Endodermal cell (in vitro differentiated cells): Measurements from ENCODE around the gene SIPA1L2. TPM values are rescaled to one million over a fixed set of nuclear protein-coding genes. Genes with fewer than 3 reads are reported as not detected.

Source experiments
- DNase-seq: peaks from one replicate; pipeline ENCODE4 v3.0.0-alpha.2; 2017
- H3K27ac ChIP-seq: 2 replicates; pipeline ENCODE4 v1.5.1; 2013; ENCODE audit warnings: mild to moderate bottlenecking, low read depth, low read length, moderate library complexity
- H3K27me3 ChIP-seq: 2 replicates; pipeline ENCODE4 v1.6.1; 2013; ENCODE audit warnings: mild to moderate bottlenecking, low read length, moderate library complexity; ENCODE audit not compliant: insufficient read depth, control insufficient read depth, poor library complexity, severe bottlenecking
- H3K36me3 ChIP-seq: 2 replicates; pipeline ENCODE4 v1.7.0; 2013; ENCODE audit warnings: mild to moderate bottlenecking, low read length, moderate library complexity; ENCODE audit not compliant: control insufficient read depth, insufficient read depth
- H3K4me1 ChIP-seq: one replicate; pipeline ENCODE4 v1.7.0; 2013; ENCODE audit warnings: low read length; ENCODE audit not compliant: control insufficient read depth, insufficient read depth
- H3K4me3 ChIP-seq: 2 replicates; pipeline ENCODE4 v1.5.1; 2013; ENCODE audit warnings: mild to moderate bottlenecking, low read length, moderate library complexity
- H3K9ac ChIP-seq: 2 replicates; pipeline ENCODE4 v1.6.1; 2013; ENCODE audit warnings: mild to moderate bottlenecking, low read length, moderate library complexity; ENCODE audit not compliant: poor library complexity, severe bottlenecking; ENCODE audit errors: extremely low read depth
- H3K9me3 ChIP-seq: 2 replicates; pipeline ENCODE4 v1.6.1; 2013; ENCODE audit warnings: mild to moderate bottlenecking, low read length, moderate library complexity; ENCODE audit not compliant: control insufficient read depth
- H3K27ac Mint-ChIP-seq: 2 replicates; pipeline ENCODE4 v1.8.0; 2020; ENCODE audit warnings: mixed read lengths
- H3K27me3 Mint-ChIP-seq: 2 replicates; pipeline ENCODE4 v1.8.0; 2021; ENCODE audit warnings: mild to moderate bottlenecking, mixed read lengths; ENCODE audit not compliant: insufficient read depth
- H3K36me3 Mint-ChIP-seq: 2 replicates; pipeline ENCODE4 v1.8.0; 2020; ENCODE audit warnings: low read depth, mixed read lengths
- H3K4me1 Mint-ChIP-seq: 2 replicates; pipeline ENCODE4 v1.8.0; 2020; ENCODE audit warnings: mixed read lengths
- H3K4me3 Mint-ChIP-seq: 2 replicates; pipeline ENCODE4 v1.8.0; 2020; ENCODE audit warnings: mild to moderate bottlenecking, moderate library complexity, mixed read lengths
- H3K9me3 Mint-ChIP-seq: 2 replicates; pipeline ENCODE4 v1.8.0; 2020; ENCODE audit warnings: mild to moderate bottlenecking, mixed read lengths
- WGBS, 2 experiments: methylation state at CpG; one replicate each; pipeline versions ENCODE4 v1.1.5 to v1.1.7; 2013; ENCODE audit warnings: missing lambda C conversion rate in 2 of 2, mixed read lengths in 1 of 2; ENCODE audit not compliant: insufficient coverage in 1 of 2, insufficient read length in 1 of 2; 5-methylcytosine and 5-hydroxymethylcytosine counted together
- total RNA-seq, 2 donors: library from RNA; stranded (reverse); fragmentation: NEBNext Ultra II Directional in 1 of 2; extraction: Animal tissue kit (Norgen Biotek cat#: 25700) in 1 of 2; gene quantifications; 2 replicates in 1 of 2; 3 replicates in 1 of 2; pipeline ENCODE4 v1.2.1, GENCODE V29; 2021
- TF ChIP-seq, protein P1 (sequence below): fragments of 200-600 bp; sonication (generic); conservative IDR thresholded peaks from 2 replicates; pipeline ENCODE4 v1.5.0; 2021; ENCODE audit warnings: antibody characterized with exemption, mild to moderate bottlenecking

SIPA1L2 gene
- total RNA-seq, 2 donors from 2014 or later, result 34.7 to 41.5 TPM

DNA sequence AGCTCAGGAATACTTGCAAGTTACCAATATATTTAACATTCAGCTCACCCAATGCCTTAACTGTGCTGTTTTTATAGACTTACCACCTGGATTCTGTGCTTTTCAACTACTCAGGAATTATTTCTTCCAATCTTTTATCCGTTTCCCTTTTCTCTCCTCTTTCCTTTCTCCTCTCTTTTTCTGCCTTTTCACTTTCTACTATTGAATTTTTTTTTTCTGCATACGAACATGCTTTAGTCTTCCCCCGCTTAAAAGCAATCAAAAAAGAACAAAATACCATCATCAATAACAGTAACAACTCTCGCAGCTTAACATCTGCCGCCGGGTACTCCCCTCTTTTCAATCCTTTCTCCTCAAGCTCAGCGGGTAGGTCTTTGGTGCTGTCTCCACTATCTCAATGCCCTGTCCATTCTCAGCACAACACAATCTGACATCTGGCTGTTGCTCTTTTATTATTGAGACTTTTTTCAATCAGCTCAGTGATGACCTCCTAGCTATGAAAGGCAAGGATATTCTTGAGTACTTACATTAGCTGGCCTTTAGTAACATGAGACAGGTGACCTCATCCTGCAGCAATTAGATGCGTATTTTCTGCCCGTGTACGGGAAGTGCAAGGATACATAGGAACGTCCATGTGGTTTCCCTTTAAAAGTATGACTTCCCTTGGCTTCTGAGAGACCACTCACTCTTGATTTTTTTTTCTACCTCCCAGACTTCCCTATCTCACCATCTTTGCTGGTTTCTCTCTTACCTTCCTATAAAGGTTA is 40.2 kb upstream of the SIPA1L2 start:
- H3K9ac ChIP-seq, result no peak overlapping the region
- H3K27ac ChIP-seq, result no peak overlapping the region
- TF ChIP-seq, protein P1, sequence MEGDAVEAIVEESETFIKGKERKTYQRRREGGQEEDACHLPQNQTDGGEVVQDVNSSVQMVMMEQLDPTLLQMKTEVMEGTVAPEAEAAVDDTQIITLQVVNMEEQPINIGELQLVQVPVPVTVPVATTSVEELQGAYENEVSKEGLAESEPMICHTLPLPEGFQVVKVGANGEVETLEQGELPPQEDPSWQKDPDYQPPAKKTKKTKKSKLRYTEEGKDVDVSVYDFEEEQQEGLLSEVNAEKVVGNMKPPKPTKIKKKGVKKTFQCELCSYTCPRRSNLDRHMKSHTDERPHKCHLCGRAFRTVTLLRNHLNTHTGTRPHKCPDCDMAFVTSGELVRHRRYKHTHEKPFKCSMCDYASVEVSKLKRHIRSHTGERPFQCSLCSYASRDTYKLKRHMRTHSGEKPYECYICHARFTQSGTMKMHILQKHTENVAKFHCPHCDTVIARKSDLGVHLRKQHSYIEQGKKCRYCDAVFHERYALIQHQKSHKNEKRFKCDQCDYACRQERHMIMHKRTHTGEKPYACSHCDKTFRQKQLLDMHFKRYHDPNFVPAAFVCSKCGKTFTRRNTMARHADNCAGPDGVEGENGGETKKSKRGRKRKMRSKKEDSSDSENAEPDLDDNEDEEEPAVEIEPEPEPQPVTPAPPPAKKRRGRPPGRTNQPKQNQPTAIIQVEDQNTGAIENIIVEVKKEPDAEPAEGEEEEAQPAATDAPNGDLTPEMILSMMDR, result no peak
- Mint-ChIP-seq H3K27me3 (peaks cover 2% of the 10 kb centered on the region), H3K36me3 (no peaks in the 10 kb centered on the region), H3K27ac (no peak overlapping the region), H3K9me3 (no peaks in the 10 kb centered on the region), H3K4me3 (no peak overlapping the region), H3K4me1 (peaks cover 14% of the 10 kb centered on the region)
- DNase-seq, result no peak
- no peaks in the 10 kb centered on the region for H3K9me3 ChIP-seq
- no peak overlapping the region for H3K4me3 ChIP-seq
- no peaks in the 10 kb centered on the region for H3K36me3 ChIP-seq
- 83 to 87% methylated on average over 11 of the region's 11 CpGs for WGBS, 2 experiments
- no peaks in the 10 kb centered on the region for H3K27me3 ChIP-seq
- no peaks in the 10 kb centered on the region for H3K4me1 ChIP-seq

DNA sequence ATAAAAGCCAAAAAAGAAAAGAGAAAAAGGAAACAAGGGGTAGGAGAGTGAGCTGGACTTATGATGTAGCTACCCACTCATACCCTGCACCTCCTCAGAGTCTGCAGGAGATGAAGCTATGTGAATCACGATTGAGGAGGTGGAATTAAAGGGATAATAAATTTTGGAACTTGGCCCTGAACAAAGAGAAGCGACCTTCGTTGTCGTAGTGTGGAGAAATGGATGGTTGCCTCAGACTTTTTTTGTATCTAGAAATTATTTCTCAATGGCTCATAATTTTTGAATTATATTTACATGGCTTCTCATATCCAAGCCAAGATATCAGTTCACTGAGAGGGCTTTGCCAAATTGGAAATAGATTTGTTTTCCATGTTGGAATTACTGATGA is 37.8 kb upstream of the SIPA1L2 start:
- Histone ChIP-seq H3K9me3 (no peaks in the 10 kb centered on the region), H3K4me3 (no peak overlapping the region), H3K27ac (no peak overlapping the region), H3K9ac (no peak overlapping the region), H3K27me3 (no peaks in the 10 kb centered on the region), H3K4me1 (no peaks in the 10 kb centered on the region), H3K36me3 (no peaks in the 10 kb centered on the region)
- peaks cover 11% of the 10 kb centered on the region for H3K4me1 Mint-ChIP-seq
- H3K27me3 Mint-ChIP-seq, result no peaks in the 10 kb centered on the region
- H3K9me3 Mint-ChIP-seq, result peaks cover 2% of the 10 kb centered on the region
- no peak for DNase-seq
- no peak overlapping the region for H3K27ac Mint-ChIP-seq
- H3K4me3 Mint-ChIP-seq, result no peak overlapping the region
- no peaks in the 10 kb centered on the region for H3K36me3 Mint-ChIP-seq
- TF ChIP-seq, protein P1, result no peak
- 88 to 100% methylated on average over 1 to 4 of the region's 4 CpGs for WGBS, 2 experiments

DNA sequence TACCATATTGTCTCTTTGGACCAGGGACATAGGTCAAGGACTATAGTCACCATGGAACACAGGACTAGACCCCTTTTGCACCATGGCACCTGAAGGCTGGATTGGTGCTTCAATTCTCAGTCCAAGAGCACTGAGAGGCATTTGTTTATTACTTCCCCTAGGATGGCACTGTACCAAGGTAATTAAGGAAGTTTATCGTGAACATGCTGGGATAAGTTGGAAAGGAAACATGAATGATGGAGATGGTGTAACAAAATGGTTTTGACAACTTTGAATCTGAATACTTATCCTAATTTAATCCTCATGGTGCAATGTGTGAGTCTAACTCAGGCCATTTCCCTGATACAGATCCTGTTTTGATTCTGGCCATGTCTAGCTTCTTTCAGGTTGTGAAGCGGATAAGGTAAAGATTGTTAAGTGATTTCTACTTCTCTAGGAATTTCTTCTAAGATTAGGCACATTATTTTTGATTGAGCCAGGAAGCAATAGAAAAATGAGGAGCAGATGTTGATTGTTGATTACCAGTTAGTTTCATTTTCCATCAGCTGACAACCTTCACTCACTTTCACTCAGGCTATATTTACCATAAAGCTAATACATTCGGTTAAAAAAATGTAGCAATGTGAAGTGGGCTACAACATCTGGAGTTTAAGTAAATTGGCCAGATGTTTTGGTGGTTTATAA is 37.3 kb upstream of the SIPA1L2 start:
- Mint-ChIP-seq H3K36me3 (no peaks in the 10 kb centered on the region), H3K4me3 (no peak overlapping the region), H3K4me1 (peaks cover 11% of the 10 kb centered on the region), H3K27me3 (no peaks in the 10 kb centered on the region), H3K27ac (no peak overlapping the region), H3K9me3 (peaks cover 3% of the 10 kb centered on the region)
- TF ChIP-seq, protein P1, result no peak
- no peak for DNase-seq
- Histone ChIP-seq H3K36me3 (no peaks in the 10 kb centered on the region), H3K4me1 (no peaks in the 10 kb centered on the region), H3K27ac (no peak overlapping the region), H3K27me3 (no peaks in the 10 kb centered on the region), H3K9ac (no peak overlapping the region), H3K9me3 (no peaks in the 10 kb centered on the region), H3K4me3 (no peak overlapping the region)
- WGBS, 2 experiments, result 100% methylated on average over 1 to 3 of the region's 3 CpGs
